ENCODE data around the gene MAPK13.

DNA sequence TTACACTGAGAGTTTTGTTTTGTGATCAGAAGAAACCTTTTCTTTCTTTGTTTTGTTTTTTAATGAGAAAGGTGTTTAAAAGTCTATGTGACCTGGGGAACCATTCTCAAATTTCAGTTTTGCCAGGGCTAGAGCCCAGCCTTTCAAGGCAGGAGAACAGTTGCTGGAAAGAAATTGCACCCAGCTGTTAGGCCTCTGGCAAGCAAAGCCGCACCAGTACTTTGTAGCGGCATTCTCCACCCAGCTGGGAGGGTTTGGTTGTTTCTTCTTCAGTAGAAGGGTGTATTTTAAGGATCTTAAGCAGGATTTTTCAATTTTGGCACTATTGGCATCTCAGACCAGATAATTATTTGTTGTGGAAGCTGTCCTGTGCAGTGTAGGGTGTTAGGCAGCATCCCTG is 16.6 kb upstream of the MAPK13 start:
- TF ChIP-seq, protein P1, sequence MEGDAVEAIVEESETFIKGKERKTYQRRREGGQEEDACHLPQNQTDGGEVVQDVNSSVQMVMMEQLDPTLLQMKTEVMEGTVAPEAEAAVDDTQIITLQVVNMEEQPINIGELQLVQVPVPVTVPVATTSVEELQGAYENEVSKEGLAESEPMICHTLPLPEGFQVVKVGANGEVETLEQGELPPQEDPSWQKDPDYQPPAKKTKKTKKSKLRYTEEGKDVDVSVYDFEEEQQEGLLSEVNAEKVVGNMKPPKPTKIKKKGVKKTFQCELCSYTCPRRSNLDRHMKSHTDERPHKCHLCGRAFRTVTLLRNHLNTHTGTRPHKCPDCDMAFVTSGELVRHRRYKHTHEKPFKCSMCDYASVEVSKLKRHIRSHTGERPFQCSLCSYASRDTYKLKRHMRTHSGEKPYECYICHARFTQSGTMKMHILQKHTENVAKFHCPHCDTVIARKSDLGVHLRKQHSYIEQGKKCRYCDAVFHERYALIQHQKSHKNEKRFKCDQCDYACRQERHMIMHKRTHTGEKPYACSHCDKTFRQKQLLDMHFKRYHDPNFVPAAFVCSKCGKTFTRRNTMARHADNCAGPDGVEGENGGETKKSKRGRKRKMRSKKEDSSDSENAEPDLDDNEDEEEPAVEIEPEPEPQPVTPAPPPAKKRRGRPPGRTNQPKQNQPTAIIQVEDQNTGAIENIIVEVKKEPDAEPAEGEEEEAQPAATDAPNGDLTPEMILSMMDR (IDR thresholded peaks at IDR 0.05) = no peak
- no peak for TF ChIP-seq ZNF423 (CRISPR knock-in tag; IDR thresholded peaks at IDR 0.05)
- TF ChIP-seq, protein P2, sequence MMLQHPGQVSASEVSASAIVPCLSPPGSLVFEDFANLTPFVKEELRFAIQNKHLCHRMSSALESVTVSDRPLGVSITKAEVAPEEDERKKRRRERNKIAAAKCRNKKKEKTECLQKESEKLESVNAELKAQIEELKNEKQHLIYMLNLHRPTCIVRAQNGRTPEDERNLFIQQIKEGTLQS (CRISPR knock-in tag; conservative IDR thresholded peaks at IDR 0.05) = no peak
- TF ChIP-seq, protein P3, sequence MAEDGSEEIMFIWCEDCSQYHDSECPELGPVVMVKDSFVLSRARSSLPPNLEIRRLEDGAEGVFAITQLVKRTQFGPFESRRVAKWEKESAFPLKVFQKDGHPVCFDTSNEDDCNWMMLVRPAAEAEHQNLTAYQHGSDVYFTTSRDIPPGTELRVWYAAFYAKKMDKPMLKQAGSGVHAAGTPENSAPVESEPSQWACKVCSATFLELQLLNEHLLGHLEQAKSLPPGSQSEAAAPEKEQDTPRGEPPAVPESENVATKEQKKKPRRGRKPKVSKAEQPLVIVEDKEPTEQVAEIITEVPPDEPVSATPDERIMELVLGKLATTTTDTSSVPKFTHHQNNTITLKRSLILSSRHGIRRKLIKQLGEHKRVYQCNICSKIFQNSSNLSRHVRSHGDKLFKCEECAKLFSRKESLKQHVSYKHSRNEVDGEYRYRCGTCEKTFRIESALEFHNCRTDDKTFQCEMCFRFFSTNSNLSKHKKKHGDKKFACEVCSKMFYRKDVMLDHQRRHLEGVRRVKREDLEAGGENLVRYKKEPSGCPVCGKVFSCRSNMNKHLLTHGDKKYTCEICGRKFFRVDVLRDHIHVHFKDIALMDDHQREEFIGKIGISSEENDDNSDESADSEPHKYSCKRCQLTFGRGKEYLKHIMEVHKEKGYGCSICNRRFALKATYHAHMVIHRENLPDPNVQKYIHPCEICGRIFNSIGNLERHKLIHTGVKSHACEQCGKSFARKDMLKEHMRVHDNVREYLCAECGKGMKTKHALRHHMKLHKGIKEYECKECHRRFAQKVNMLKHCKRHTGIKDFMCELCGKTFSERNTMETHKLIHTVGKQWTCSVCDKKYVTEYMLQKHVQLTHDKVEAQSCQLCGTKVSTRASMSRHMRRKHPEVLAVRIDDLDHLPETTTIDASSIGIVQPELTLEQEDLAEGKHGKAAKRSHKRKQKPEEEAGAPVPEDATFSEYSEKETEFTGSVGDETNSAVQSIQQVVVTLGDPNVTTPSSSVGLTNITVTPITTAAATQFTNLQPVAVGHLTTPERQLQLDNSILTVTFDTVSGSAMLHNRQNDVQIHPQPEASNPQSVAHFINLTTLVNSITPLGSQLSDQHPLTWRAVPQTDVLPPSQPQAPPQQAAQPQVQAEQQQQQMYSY (CRISPR knock-in tag; IDR thresholded peaks at IDR 0.05) = no peak
- TF ChIP-seq, protein P4, sequence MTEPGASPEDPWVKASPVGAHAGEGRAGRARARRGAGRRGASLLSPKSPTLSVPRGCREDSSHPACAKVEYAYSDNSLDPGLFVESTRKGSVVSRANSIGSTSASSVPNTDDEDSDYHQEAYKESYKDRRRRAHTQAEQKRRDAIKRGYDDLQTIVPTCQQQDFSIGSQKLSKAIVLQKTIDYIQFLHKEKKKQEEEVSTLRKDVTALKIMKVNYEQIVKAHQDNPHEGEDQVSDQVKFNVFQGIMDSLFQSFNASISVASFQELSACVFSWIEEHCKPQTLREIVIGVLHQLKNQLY (CRISPR knock-in tag; IDR thresholded peaks at IDR 0.05) = no peak
- TF ChIP-seq, protein P5, sequence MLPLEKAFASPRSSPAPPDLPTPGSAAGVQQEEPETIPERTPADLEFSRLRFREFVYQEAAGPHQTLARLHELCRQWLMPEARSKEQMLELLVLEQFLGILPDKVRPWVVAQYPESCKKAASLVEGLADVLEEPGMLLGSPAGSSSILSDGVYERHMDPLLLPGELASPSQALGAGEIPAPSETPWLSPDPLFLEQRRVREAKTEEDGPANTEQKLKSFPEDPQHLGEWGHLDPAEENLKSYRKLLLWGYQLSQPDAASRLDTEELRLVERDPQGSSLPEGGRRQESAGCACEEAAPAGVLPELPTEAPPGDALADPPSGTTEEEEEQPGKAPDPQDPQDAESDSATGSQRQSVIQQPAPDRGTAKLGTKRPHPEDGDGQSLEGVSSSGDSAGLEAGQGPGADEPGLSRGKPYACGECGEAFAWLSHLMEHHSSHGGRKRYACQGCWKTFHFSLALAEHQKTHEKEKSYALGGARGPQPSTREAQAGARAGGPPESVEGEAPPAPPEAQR (CRISPR knock-in tag; IDR thresholded peaks at IDR 0.05) = no peak
- TF ChIP-seq, protein P6, sequence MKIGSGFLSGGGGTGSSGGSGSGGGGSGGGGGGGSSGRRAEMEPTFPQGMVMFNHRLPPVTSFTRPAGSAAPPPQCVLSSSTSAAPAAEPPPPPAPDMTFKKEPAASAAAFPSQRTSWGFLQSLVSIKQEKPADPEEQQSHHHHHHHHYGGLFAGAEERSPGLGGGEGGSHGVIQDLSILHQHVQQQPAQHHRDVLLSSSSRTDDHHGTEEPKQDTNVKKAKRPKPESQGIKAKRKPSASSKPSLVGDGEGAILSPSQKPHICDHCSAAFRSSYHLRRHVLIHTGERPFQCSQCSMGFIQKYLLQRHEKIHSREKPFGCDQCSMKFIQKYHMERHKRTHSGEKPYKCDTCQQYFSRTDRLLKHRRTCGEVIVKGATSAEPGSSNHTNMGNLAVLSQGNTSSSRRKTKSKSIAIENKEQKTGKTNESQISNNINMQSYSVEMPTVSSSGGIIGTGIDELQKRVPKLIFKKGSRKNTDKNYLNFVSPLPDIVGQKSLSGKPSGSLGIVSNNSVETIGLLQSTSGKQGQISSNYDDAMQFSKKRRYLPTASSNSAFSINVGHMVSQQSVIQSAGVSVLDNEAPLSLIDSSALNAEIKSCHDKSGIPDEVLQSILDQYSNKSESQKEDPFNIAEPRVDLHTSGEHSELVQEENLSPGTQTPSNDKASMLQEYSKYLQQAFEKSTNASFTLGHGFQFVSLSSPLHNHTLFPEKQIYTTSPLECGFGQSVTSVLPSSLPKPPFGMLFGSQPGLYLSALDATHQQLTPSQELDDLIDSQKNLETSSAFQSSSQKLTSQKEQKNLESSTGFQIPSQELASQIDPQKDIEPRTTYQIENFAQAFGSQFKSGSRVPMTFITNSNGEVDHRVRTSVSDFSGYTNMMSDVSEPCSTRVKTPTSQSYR (CRISPR knock-in tag; IDR thresholded peaks at IDR 0.05) = no peak

Measured in WTC11 (cell line).